ENCODE data around the gene KCNQ2.

DNA sequence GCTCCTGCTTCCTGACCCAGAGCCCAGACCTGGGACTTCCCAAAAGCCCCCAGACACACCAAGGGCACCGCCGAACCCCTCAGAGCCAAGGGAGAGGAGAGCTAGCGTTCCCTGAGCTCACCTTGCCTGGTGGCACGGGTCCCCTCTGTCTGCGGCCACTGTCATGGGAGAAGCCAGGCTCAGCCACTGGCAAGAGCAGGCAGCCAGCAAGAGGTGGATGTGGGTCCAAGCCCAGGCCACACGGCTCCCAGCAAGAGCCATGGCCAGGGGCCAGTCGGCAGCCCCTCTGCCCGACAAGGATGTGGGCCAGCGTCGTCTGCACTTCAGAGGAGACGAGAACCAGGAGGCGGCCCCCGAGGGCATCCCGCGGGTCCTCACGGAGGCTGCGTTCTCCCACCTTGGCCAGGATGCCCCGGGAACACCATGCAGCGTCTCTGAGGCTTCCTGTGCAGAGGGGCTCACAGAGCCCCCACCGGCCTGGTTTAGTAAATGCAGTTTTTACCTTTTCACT lies 46.0 kb upstream of the KCNQ2 start:
- TF ChIP-seq, protein P1, sequence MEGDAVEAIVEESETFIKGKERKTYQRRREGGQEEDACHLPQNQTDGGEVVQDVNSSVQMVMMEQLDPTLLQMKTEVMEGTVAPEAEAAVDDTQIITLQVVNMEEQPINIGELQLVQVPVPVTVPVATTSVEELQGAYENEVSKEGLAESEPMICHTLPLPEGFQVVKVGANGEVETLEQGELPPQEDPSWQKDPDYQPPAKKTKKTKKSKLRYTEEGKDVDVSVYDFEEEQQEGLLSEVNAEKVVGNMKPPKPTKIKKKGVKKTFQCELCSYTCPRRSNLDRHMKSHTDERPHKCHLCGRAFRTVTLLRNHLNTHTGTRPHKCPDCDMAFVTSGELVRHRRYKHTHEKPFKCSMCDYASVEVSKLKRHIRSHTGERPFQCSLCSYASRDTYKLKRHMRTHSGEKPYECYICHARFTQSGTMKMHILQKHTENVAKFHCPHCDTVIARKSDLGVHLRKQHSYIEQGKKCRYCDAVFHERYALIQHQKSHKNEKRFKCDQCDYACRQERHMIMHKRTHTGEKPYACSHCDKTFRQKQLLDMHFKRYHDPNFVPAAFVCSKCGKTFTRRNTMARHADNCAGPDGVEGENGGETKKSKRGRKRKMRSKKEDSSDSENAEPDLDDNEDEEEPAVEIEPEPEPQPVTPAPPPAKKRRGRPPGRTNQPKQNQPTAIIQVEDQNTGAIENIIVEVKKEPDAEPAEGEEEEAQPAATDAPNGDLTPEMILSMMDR (IDR thresholded peaks at IDR 0.05): no peak
- no peak for TF ChIP-seq EP300 (IDR thresholded peaks at IDR 0.05)
